Astrocyte of the cerebellum (primary cell): ENCODE measurements around the gene ABCA4.

Experiments
- DNase-seq: peaks from one replicate; pipeline ENCODE4 v3.0.0-alpha.2; 2011; ENCODE audit warnings: low read depth
- H3K4me3 ChIP-seq: 2 replicates; pipeline ENCODE4 v1.5.1; 2011; ENCODE audit warnings: mild to moderate bottlenecking, low read depth, low read length, moderate library complexity
- in situ Hi-C: cut with HindIII; loops from 2 replicates; pipeline ENCODE4 v1.10.0; 2017; ENCODE audit warnings: low sequenced_read_pairs
- TF ChIP-seq, protein P1 (sequence below): IDR thresholded peaks from 2 replicates; pipeline ENCODE4 v1.5.1; 2012; ENCODE audit warnings: low read length, low read depth, moderate library complexity, mild to moderate bottlenecking; ENCODE audit errors: missing control alignments

The ABCA4 gene

DNA sequence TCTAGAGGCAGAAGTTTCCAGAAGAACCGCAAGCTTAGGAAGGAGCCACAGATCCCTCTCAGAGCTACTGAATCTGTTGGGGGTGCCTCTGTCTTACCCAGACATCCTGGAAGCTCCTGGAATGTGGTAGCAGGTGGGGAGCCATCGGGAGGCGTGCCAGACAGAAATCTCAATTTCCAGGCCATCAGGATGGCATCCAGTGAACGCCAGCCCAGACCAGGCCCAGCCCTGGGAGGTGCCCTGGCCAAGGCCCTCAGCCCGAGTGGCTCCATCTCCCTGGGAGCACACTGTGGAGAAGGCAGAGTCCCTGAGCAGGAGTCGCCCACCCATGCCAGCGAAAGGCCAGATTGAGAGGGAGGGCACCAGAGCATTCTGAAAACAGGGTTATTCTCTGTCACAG is 2.5 kb downstream of the ABCA4 start:
- TF ChIP-seq, protein P1, sequence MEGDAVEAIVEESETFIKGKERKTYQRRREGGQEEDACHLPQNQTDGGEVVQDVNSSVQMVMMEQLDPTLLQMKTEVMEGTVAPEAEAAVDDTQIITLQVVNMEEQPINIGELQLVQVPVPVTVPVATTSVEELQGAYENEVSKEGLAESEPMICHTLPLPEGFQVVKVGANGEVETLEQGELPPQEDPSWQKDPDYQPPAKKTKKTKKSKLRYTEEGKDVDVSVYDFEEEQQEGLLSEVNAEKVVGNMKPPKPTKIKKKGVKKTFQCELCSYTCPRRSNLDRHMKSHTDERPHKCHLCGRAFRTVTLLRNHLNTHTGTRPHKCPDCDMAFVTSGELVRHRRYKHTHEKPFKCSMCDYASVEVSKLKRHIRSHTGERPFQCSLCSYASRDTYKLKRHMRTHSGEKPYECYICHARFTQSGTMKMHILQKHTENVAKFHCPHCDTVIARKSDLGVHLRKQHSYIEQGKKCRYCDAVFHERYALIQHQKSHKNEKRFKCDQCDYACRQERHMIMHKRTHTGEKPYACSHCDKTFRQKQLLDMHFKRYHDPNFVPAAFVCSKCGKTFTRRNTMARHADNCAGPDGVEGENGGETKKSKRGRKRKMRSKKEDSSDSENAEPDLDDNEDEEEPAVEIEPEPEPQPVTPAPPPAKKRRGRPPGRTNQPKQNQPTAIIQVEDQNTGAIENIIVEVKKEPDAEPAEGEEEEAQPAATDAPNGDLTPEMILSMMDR = no peak
- in situ Hi-C loops = loop anchor here (10.0 kb wide), 1 partner anchor 206 kb away; no protein-coding TSS in a partner anchor
- no peak for DNase-seq
- H3K4me3 ChIP-seq = no peak overlapping the region

DNA sequence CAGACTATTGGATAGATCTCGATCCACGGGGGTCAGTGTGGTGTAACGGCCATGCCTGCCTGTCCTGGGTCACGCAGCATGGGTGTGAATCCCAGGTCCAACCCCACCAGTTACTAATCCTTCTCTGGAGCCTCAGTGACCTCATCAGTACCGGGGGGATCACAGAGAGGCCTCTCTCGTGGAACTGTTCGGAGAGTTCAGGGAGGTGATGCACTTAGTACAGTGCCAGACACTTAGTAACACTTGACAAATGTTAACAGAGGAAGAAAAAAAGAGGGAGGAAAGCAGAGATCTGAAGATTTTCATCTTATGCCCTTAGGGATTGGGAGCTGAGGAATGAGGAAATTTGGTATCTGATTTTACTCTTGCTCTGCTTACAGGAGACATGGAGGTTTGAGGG is 2.9 kb downstream of the ABCA4 start:
- TF ChIP-seq, protein P1 = no peak
- H3K4me3 ChIP-seq = no peak overlapping the region
- no peak for DNase-seq
- in situ Hi-C loops = loop anchor here (10.0 kb wide), 1 partner anchor 207 kb away; no protein-coding TSS in a partner anchor

DNA sequence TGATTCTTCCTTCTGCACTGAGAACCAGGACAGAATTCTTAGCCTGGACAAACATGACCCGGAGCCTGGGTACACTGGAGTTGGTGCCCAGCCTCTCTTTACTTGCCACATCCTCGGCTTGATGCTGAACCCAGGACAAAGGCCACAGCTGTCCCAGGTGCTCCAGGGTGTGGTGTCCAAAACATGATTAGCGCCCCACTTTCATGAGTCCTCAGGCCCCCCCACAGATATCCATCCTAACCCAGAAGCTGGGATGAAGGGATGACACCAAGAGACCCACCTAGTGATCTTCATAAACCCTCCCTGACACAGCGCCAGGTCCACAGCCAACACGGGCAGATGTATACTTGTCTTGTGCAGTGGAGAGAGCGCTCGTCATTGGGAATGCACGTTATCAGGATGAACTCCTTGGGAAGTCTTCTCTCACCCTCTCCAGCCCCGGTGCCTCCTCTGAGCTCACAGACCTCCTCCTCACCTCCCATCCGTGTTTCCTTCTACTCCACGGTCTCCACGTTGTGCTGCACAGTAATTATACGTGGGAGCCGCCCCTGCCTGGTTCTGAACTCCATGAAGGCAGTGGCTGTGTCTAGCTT is 3.6 kb downstream of the ABCA4 start:
- no peak for DNase-seq
- TF ChIP-seq, protein P1 = no peak
- in situ Hi-C loops = loop anchor here (10.0 kb wide), 1 partner anchor 207 kb away; no protein-coding TSS in a partner anchor
- H3K4me3 ChIP-seq = no peak overlapping the region

DNA sequence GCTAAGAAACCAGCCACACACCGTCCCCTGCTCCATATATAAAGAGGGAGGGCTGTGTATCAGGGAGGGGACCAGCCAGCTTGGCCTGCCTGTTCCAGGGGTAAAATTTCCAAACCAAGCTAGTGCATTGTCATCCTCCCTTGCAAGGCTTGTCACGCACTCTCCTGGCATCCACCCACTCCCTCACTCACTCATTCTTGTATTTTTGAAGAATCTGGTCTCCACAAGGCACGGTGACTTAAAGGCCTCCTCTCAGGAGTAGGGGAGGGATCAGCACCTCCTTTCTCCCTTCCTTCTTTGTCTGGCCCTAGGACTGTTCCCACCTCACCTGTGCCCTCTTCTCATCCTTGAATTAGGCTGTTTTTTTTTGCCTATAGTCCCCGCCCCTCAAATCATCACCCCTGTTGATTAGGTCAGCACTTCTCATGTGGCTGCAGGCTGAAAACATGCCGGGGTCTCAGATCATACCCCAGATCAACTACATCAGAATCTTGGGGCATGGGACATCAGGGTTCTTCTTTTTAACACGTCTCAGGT is 5.0 kb downstream of the ABCA4 start:
- in situ Hi-C loops = loop anchor here (10.0 kb wide), 1 partner anchor 209 kb away; no protein-coding TSS in a partner anchor
- TF ChIP-seq, protein P1 = no peak
- no peak for DNase-seq
- H3K4me3 ChIP-seq = no peak overlapping the region

DNA sequence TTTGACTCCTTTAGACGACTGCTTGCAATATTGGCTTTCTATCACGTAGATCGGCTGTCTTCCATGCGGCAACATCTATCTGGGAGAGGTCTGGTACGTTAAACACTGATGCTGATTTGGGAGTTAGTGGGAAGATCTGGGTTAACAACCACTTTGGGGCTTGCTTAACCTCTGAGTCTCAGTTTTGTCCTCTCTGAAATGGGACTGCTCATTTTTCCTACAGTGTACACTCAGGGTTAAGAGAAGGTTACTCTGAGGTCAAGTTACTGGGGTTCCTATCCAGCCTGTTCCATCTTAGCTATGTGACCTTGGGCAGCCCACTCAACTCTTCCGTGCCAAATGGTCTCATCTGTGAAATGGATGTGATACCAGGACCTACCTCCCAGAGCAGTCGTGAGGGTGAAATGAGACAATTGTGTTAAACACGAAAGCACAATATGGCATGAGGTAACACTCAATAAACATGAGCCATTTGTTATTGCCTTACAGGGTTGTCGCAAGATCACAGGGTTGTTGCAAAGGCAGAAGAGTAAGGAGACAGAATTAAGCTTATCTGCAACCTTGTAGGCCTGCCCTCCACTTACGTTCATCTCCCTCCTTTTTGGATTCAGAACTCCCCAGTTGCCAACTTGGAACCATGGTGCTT is 5.6 kb downstream of the ABCA4 start:
- no peak for DNase-seq
- H3K4me3 ChIP-seq = no peak overlapping the region
- in situ Hi-C loops = loop anchor here (10.0 kb wide), 1 partner anchor 209 kb away; no protein-coding TSS in a partner anchor
- TF ChIP-seq, protein P1 = no peak

DNA sequence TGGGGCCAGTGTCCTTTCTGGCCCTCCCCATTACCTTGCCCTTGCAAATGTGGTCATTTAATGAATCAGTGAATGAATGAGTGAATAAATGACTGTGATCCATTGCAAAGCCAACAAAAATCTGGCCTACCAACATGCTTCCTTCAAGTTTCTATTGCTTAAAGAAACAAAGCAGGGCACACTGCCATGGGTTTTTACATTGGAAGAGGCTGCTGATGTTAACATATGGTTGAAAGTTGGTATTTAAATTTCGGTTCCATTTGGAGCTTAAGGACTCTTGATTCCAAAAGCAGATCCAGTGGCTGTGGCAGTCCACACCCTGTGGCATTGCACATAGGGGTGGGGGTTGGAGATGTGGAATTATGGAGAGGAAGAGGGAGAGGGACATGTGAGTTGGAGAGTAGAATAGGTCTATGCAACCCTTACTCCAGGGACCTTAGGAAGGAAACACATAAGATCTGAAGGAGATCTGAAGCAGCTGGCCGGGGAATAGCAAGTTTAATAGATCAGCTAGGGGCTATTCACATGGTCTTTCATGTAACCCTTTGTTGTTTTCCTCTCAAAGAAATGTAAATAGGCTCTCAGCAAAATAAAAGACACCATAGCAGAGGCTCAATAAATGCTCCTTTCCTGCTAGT is 7.2 kb downstream of the ABCA4 start:
- TF ChIP-seq, protein P1 = no peak
- H3K4me3 ChIP-seq = no peak overlapping the region
- DNase-seq = no peak
- in situ Hi-C loops = loop anchor here (10.0 kb wide), 1 partner anchor 211 kb away; no protein-coding TSS in a partner anchor
